Panc1 (cell line): Measurements from ENCODE around the gene LACTB. TPM values are rescaled to one million over a fixed set of nuclear protein-coding genes. Genes with fewer than 3 reads are reported as not detected.
"Not testable (repeated sequence)": the region's sequence is repeated elsewhere in the genome, so short reads cannot be mapped to it uniquely, and the experiment has no call there.

Source experiments
- ATAC-seq: fragments of 200-7000 bp; cut with Tn5 transposase; 2 replicates; pipeline ENCODE4 v1.9.1; 2020; ENCODE audit warnings: mild to moderate bottlenecking, moderate library complexity
- BruUV-seq: library from RNA; stranded (reverse); fragments of 400-500 nt; replicated peaks from 2 replicates; lab custom pipeline; 2021; lab: Mats Ljungman, UMichigan
- CTCF ChIA-PET: fragments of 300-600 bp; sonication (Branson Sonifier 250); formaldehyde crosslinking; loops from one replicate; lab custom pipeline; 2022; ENCODE audit warnings: antibody characterized with exemption; lab: Charles Lee
- POLR2A ChIA-PET: fragments of 300-600 bp; sonication (Branson Sonifier 250); formaldehyde crosslinking; loops from one replicate; lab custom pipeline; 2022; ENCODE audit warnings: antibody characterized with exemption; lab: Charles Lee
- DNase-seq: peaks from one replicate; pipeline ENCODE4 v3.0.0-alpha.2; 2010; ENCODE audit warnings: low read depth, low spot score
- H3K27ac ChIP-seq: 2 replicates; pipeline ENCODE4 v1.5.1; 2011; ENCODE audit warnings: mild to moderate bottlenecking, low read length, inconsistent platforms
- H3K27me3 ChIP-seq: fragments of 200-500 bp; sonication (Bioruptor generic); 2 replicates; pipeline ENCODE4 v1.6.0; 2014; ENCODE audit warnings: low read length, inconsistent platforms; ENCODE audit not compliant: control insufficient read depth, insufficient read depth
- H3K36me3 ChIP-seq: fragments of 200-500 bp; sonication (Bioruptor generic); 2 replicates; pipeline ENCODE4 v1.5.1; 2014; ENCODE audit warnings: inconsistent platforms, mild to moderate bottlenecking, low read length, moderate library complexity; ENCODE audit not compliant: control insufficient read depth, insufficient read depth
- H3K4me1 ChIP-seq: 2 replicates; pipeline ENCODE4 v1.5.1; 2011; ENCODE audit warnings: inconsistent platforms, mild to moderate bottlenecking, low read length, moderate library complexity; ENCODE audit not compliant: control insufficient read depth, insufficient read depth
- H3K4me3 ChIP-seq, 2 experiments: 2 replicates each; pipeline ENCODE4 v1.5.1; 2011 to 2012; ENCODE audit warnings: low read depth in 2 of 2, low read length in 2 of 2, mild to moderate bottlenecking in 2 of 2, inconsistent platforms in 1 of 2, moderate library complexity in 1 of 2
- H3K9me3 ChIP-seq: fragments of 200-500 bp; sonication (Bioruptor generic); 2 replicates; pipeline ENCODE4 v1.5.1; 2014; ENCODE audit warnings: low read depth, mild to moderate bottlenecking, inconsistent platforms, low read length, moderate library complexity; ENCODE audit not compliant: control insufficient read depth, insufficient read depth
- POLR2AphosphoS5 ChIP-seq: IDR thresholded peaks from 2 replicates; pipeline ENCODE4 v1.6.1; 2012; ENCODE audit warnings: mild to moderate bottlenecking, low read depth, low read length, moderate library complexity
- SIN3A ChIP-seq: IDR thresholded peaks from 2 replicates; pipeline ENCODE4 v1.6.1; 2012; ENCODE audit warnings: low read depth, mild to moderate bottlenecking, low read length, moderate library complexity, borderline replicate concordance; ENCODE audit not compliant: insufficient read depth
- TCF7L2 ChIP-seq: IDR thresholded peaks from 2 replicates; pipeline ENCODE4 v1.6.1; 2011; ENCODE audit warnings: mild to moderate bottlenecking, low read depth, low read length, inconsistent platforms
- in situ Hi-C: cut with HindIII; loops from 2 replicates; pipeline ENCODE4 v1.10.0; 2016; ENCODE audit warnings: low sequenced_read_pairs, low pct_unique_long_range_greater_than_20kb
- intact Hi-C: fragments of 100-400 bp; cut with micrococcal nuclease; formaldehyde crosslinking; loops from one replicate; pipeline ENCODE4 v1.10.0; 2022; ENCODE audit not compliant: unreplicated experiment
- total RNA-seq: library from RNA; stranded (reverse); gene quantifications from one replicate; pipeline ENCODE4 v1.2.1, GENCODE V29; 2021; ENCODE audit not compliant: unreplicated experiment
- TF ChIP-seq, protein P1 (sequence below), 2 experiments: IDR thresholded peaks; 2 replicates each; pipeline ENCODE4 v1.6.1; 2011 to 2012; ENCODE audit warnings: low read depth in 2 of 2, control low read depth in 1 of 2, low read length in 1 of 2, mild to moderate bottlenecking in 1 of 2, moderate library complexity in 1 of 2; ENCODE audit not compliant: insufficient read depth in 1 of 2
- TF ChIP-seq, protein P2 (sequence below): fragments of 450-650 bp; IDR thresholded peaks from 2 replicates; pipeline ENCODE4 v1.5.1; 2017; ENCODE audit warnings: mild to moderate bottlenecking

The LACTB gene
- total RNA-seq, 1 experiment from 2014 or later = 18.4 TPM

DNA sequence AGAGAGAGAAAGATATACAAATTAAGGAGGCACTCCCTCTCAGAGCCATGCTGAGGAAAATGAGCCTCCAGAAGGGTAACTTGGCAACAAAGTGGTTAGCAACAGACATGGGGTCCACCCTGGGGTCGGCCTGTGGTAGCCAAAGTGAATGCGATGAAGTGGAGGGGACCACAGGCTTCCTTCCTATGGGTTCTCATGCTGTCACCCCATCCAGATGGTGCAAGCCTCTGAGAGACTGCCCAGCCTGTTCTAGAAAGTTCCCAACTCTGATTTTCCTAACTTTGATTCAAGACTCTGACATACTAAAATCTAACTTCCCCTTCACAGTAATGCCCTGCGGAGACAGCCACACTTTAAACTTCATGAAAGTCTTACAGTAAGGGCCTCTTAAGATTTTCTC is 18.2 kb upstream of the LACTB start:
- no peak overlapping the region for H3K4me3 ChIP-seq
- no peaks in the 10 kb centered on the region for H3K27me3 ChIP-seq
- POLR2A ChIA-PET = no interaction called here
- H3K36me3 ChIP-seq = no peaks in the 10 kb centered on the region
- DNase-seq (no peak), ATAC-seq (no peak)
- TF ChIP-seq POLR2AphosphoS5 (no peak), TCF7L2 (no peak), SIN3A (no peak)
- TF ChIP-seq, protein P1, sequence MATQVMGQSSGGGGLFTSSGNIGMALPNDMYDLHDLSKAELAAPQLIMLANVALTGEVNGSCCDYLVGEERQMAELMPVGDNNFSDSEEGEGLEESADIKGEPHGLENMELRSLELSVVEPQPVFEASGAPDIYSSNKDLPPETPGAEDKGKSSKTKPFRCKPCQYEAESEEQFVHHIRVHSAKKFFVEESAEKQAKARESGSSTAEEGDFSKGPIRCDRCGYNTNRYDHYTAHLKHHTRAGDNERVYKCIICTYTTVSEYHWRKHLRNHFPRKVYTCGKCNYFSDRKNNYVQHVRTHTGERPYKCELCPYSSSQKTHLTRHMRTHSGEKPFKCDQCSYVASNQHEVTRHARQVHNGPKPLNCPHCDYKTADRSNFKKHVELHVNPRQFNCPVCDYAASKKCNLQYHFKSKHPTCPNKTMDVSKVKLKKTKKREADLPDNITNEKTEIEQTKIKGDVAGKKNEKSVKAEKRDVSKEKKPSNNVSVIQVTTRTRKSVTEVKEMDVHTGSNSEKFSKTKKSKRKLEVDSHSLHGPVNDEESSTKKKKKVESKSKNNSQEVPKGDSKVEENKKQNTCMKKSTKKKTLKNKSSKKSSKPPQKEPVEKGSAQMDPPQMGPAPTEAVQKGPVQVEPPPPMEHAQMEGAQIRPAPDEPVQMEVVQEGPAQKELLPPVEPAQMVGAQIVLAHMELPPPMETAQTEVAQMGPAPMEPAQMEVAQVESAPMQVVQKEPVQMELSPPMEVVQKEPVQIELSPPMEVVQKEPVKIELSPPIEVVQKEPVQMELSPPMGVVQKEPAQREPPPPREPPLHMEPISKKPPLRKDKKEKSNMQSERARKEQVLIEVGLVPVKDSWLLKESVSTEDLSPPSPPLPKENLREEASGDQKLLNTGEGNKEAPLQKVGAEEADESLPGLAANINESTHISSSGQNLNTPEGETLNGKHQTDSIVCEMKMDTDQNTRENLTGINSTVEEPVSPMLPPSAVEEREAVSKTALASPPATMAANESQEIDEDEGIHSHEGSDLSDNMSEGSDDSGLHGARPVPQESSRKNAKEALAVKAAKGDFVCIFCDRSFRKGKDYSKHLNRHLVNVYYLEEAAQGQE (IDR thresholded peaks at IDR 0.05; ENCODE audit: insufficient read depth in 1 of 2, low read depth in 2 of 2, low read length in 1 of 2) = no peak
- TF ChIP-seq, protein P2, sequence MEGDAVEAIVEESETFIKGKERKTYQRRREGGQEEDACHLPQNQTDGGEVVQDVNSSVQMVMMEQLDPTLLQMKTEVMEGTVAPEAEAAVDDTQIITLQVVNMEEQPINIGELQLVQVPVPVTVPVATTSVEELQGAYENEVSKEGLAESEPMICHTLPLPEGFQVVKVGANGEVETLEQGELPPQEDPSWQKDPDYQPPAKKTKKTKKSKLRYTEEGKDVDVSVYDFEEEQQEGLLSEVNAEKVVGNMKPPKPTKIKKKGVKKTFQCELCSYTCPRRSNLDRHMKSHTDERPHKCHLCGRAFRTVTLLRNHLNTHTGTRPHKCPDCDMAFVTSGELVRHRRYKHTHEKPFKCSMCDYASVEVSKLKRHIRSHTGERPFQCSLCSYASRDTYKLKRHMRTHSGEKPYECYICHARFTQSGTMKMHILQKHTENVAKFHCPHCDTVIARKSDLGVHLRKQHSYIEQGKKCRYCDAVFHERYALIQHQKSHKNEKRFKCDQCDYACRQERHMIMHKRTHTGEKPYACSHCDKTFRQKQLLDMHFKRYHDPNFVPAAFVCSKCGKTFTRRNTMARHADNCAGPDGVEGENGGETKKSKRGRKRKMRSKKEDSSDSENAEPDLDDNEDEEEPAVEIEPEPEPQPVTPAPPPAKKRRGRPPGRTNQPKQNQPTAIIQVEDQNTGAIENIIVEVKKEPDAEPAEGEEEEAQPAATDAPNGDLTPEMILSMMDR = no peak
- BruUV-seq = no TSS peak
- CTCF ChIA-PET = no interaction called here
- in situ Hi-C loops = no loop called here
- no peaks in the 10 kb centered on the region for H3K9me3 ChIP-seq
- intact Hi-C loops = no loop called here
- H3K4me1 ChIP-seq = peaks cover 4% of the 10 kb centered on the region; the same call in 1 of the 2 replicates
- H3K27ac ChIP-seq = no peak overlapping the region

DNA sequence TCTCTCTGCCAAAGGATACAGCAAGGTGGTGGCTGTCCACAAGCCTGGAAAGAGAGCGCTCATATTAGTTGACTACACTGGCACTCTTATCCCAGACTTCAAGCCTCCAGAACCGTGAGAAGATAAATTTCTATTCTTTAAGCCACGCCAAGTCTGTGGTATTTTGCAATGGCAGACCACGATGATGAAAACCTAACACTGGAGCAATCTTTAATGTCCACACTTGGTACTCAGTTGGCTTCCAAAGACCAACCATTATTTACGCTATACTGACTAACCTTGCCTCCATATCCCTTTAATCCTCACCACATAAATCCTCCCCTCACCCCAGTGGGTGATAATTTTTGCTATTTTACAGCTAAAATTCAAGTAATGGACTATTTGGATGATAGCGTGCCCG is 16.9 kb upstream of the LACTB start:
- in situ Hi-C loops (no loop called here), intact Hi-C loops (no loop called here)
- DNase-seq (no peak), ATAC-seq (no peak)
- Histone ChIP-seq H3K4me3 (no peak overlapping the region), H3K27ac (no peak overlapping the region), H3K9me3 (no peaks in the 10 kb centered on the region), H3K27me3 (no peaks in the 10 kb centered on the region), H3K4me1 (peaks cover 4% of the 10 kb centered on the region; the same call in 1 of the 2 replicates), H3K36me3 (no peaks in the 10 kb centered on the region)
- TF ChIP-seq TCF7L2 = no peak
- no peak for TF ChIP-seq SIN3A
- TF ChIP-seq, protein P2 = no peak
- TF ChIP-seq, protein P1 (IDR thresholded peaks at IDR 0.05; ENCODE audit: insufficient read depth in 1 of 2, low read depth in 2 of 2, low read length in 1 of 2) = no peak
- no peak for TF ChIP-seq POLR2AphosphoS5
- POLR2A ChIA-PET = no interaction called here
- no TSS peak for BruUV-seq
- CTCF ChIA-PET = interaction anchor here (0.5 kb wide), 1 partner anchor 365 kb away, joined by 10 read pairs; no protein-coding TSS in a partner anchor

DNA sequence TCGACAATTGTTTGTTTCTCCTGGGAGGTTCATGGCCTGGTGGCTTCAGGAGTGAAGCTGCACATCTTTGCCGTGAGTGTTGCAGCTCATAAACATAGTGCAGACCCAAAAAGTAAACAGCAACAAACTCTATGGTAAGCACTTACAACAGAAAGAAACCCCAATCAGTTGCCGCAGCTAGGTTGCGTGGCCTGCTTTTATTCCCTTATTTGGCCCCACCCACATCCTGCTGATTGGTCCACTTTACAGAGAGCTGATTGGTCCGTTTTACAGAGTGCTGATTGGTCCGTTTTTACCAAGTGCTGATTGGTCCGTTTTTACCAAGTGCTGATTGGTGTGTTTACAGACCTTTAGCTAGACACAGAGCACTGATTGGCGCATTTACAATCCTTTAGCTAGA is 16.3 kb upstream of the LACTB start:
- CTCF ChIA-PET, in situ Hi-C loops, ATAC-seq, BruUV-seq, H3K27ac ChIP-seq, intact Hi-C loops, H3K27me3 ChIP-seq, H3K4me3 ChIP-seq, POLR2A ChIA-PET, DNase-seq, H3K36me3 ChIP-seq, H3K4me1 ChIP-seq, H3K9me3 ChIP-seq: not testable (repeated sequence)
